Stimulated activated naive CD8-positive, alpha-beta T cell treated with anti-CD3 and anti-CD28 coated beads, Interleukin-15, Interleukin-2, amounts not matched to agents 100 U/mL and 50 U/mL, for 24 hours (primary cell): ENCODE measurements around the gene HSPB6.

ENCODE experiments used
- ATAC-seq: fragments of 150-1000 bp; cut with Tn5 transposase; one replicate; pipeline ENCODE4 v1.10.0; 2021
- DNase-seq: peaks from one replicate; pipeline ENCODE4 v3.0.0; 2021

HSPB6 gene

DNA sequence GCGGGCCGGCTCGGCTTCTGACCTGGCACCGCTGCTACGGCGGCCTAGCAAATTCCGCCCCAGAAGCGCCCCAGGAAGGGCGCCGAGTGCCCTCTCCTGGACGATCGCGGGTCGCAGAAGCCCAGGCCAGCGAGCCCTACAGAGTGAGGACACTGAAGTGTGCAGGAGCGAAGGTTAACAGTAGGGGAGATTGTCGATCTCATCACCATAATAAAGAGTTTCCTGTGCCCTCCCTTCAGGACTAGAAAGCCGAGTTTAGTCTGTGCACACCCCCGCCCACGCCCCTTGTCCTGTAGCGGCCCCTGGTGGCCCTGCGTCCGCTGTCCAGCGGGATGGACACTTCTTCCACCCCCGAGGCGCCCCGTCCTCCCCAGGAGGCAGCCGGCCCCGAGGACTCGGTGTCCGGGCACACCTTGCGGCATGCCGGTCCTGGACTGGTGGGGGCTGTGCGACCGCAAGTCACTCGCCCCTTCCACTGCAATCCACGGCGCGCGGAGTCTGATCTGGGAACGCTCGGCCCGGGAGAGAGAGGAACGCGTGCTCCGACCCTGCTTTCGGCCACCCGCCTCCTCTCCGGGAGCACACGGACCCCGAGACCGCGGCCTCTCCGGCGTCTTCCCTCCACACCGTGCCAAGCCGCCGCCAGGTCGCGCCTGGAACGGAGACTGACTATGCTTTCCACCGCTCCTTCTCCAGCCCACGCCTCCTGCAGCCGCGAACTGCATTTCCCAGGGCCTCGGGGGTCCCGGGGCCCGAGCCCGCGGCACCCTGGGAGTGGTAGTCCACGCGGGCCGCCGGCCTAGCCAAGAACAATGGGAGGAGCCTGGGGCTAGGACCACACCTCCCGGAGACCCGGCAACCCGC is 39.8 kb downstream of the HSPB6 start:
- ATAC-seq (peak; percentile 70), DNase-seq (peak; percentile 88)

DNA sequence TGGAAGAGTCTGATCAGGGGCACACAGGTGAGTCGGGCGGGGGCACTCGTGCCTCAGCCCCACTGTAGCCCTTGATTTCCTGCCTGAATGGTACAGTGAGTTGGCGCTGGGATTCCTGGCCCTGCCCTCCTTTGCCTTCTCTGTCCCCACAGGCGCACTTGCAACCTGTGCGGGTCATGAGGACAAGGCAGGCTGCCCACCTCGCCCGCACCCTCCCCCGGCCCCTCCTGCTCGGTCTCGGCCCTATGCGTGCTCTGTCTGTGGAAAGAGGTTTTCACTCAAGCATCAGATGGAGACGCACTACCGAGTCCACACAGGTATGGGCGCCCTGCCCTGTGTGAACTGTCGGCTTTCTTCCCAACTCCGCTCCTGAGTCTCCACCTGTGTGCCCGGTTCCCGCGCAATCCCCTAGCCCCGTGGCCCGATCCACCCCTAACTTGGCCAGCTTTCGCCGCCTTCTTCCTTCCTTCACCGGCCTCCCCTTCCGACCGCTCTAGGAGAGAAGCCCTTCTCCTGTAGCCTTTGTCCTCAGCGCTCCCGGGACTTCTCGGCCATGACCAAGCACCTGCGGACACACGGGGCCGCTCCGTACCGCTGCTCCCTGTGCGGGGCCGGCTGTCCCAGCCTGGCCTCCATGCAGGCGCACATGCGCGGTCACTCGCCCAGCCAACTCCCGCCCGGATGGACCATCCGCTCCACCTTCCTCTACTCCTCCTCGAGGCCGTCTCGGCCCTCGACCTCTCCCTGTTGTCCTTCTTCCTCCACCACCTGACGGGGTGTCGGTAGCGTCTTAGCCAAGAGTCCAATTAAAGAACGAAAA is 40.6 kb downstream of the HSPB6 start:
- ATAC-seq (no peak), DNase-seq (no peak)

DNA sequence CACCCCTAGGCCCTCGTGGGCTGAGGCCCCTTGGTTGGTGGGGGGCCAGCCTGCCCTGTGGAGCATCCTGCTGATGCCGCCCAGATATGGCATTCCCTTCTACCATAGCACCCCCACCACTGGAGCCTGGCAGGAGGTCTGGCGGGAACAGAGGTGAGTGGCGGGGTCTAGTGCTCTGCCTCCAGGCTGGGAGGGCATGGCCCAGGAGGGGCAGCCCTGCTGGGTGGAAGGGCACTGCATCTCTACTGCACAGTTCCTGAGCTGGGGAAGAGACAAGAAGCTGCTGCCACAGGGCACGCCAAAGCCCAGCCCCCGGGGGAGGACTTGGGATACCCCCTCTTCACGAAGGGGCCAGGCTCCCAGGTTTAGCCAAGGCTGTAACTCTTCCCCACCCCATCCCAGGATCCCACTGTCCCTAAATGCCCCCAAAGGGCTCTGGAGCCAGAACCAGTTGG is 41.4 kb downstream of the HSPB6 start:
- DNase-seq (no peak), ATAC-seq (no peak)

DNA sequence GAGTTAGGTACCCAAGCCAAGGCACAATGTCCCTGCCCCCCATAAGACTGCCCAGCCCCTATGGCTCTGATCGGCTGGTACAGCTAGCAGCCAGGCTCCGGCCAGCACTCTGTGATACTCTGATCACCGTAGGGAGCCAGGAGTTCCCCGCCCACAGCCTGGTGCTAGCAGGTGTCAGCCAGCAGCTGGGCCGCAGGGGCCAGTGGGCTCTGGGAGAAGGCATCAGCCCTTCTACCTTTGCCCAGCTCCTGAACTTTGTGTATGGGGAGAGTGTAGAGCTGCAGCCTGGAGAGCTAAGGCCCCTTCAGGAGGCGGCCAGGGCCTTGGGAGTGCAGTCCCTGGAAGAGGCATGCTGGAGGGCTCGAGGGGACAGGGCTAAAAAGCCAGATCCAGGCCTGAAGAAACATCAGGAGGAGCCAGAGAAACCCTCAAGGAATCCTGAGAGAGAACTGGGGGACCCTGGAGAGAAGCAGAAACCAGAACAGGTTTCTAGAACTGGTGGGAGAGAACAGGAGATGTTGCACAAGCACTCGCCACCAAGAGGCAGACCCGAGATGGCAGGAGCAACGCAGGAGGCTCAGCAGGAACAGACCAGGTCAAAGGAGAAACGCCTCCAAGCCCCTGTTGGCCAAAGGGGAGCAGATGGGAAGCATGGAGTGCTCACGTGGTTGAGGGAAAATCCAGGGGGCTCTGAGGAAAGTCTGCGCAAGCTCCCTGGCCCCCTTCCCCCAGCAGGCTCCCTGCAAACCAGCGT is 42.1 kb downstream of the HSPB6 start:
- peak; percentile 52 for DNase-seq

GRCh38 chr19:35713904-35714495 is 42.8 kb downstream of the HSPB6 start:
- ATAC-seq (no peak), DNase-seq (no peak)

More for the DNA sequence above, 42.1 kb downstream of the HSPB6 start:
- no peak for ATAC-seq

GRCh38 chr19:35713506-35713850 is 43.4 kb downstream of the HSPB6 start:
- DNase-seq (no peak), ATAC-seq (no peak)

- ATAC-seq (peak; percentile 24), DNase-seq (peak; percentile 88)
Observed at GRCh38 chr19:35712567-35713505, 44.0 kb downstream of the HSPB6 start.

- ATAC-seq (peak; percentile 65), DNase-seq (peak; percentile 81)
Observed at GRCh38 chr19:35710784-35711723, 45.8 kb downstream of the HSPB6 start.

DNA sequence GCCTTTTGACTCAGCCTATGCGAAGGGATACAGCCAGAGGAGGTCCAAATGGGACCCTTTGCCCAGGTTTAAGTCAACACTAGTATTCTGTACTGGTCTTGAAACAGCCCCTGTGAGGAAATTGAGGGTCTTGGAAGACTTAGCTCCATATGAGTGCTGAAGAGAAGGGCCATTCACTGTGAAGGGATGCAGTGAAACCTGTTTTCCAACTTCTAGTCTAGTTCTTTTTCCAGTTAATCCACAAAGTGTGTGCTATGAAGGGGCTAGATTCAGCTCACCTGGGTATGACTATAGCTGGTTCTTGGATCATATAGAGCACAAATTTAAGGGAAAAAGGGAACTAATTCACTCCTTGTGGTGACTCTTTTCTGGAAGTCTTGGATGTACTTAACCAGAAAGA is 48.4 kb downstream of the HSPB6 start:
- ATAC-seq (no peak), DNase-seq (no peak)
